ENCODE data around the gene GPR21. TPM values are rescaled to one million over a fixed set of nuclear protein-coding genes. Genes with fewer than 3 reads are reported as not detected.

Gene GPR21
- total and polyA plus RNA-seq, 12 donors: 0.25 to 0.95 (median 0.61) TPM; not detected in 4

GRCh38 chr9:123053711-123054110 lies 20.2 kb downstream of the GPR21 start:
- TF ChIP-seq CTCF (IDR thresholded peaks at IDR 0.05): no peak
- peaks cover 0 to 24% (median 10%) of the 10 kb centered on the region in 9 donors for H3K36me3 ChIP-seq
- H3K27ac ChIP-seq: peak overlapping the region in 3 of 10 donors; percentile 17 to 29 (median 24)
- DNase-seq (no peak), ATAC-seq (no peak)
- peaks cover 3 to 36% (median 19%) of the 10 kb centered on the region in 9 donors for H3K4me1 ChIP-seq
- no peak overlapping the region for H3K4me3 ChIP-seq
- intact Hi-C loops (cut with DNase I): no loop called here
- 41 to 57% methylated on average over 2 of the region's 2 CpGs for WGBS, 2 donors
- H3K9me3 ChIP-seq: no peaks in the 10 kb centered on the region
- no peaks in the 10 kb centered on the region for H3K27me3 ChIP-seq

- 89 to 100% methylated on average over 1 of the region's 1 CpG for WGBS, 2 donors
- ATAC-seq (peak in 3 of 8 donors; percentile 44 to 57 (median 51)), DNase-seq (no peak)
- Histone ChIP-seq H3K9me3 (no peaks in the 10 kb centered on the region), H3K4me1 (peaks cover 0 to 9% (median 1%) of the 10 kb centered on the region in 9 donors), H3K36me3 (peaks cover 0 to 36% (median 10%) of the 10 kb centered on the region in 9 donors), H3K4me3 (no peak overlapping the region), H3K27ac (no peak overlapping the region), H3K27me3 (no peaks in the 10 kb centered on the region)
- no peak for TF ChIP-seq CTCF (IDR thresholded peaks at IDR 0.05)
- intact Hi-C loops (cut with DNase I): no loop called here
Observed at GRCh38 chr9:123058834-123059233, 25.4 kb downstream of the GPR21 start.

GRCh38 chr9:123059472-123060220 lies 26.2 kb downstream of the GPR21 start:
- peaks cover 0 to 28% (median 10%) of the 10 kb centered on the region in 9 donors for H3K36me3 ChIP-seq
- H3K4me3 ChIP-seq: no peak overlapping the region
- ATAC-seq (no peak), DNase-seq (no peak)
- 98 to 99% methylated on average over 9 of the region's 9 CpGs for WGBS, 2 donors
- TF ChIP-seq CTCF (IDR thresholded peaks at IDR 0.05): no peak
- H3K4me1 ChIP-seq: peaks cover 0 to 6% (median 0%) of the 10 kb centered on the region in 9 donors
- H3K27ac ChIP-seq: no peak overlapping the region
- no peaks in the 10 kb centered on the region for H3K9me3 ChIP-seq
- intact Hi-C loops (cut with DNase I): no loop called here
- no peaks in the 10 kb centered on the region for H3K27me3 ChIP-seq

GRCh38 chr9:123061216-123061615 lies 27.7 kb downstream of the GPR21 start:
- no peak for TF ChIP-seq CTCF (IDR thresholded peaks at IDR 0.05)
- intact Hi-C loops (cut with DNase I): no loop called here
- 97 to 99% methylated on average over 7 of the region's 7 CpGs for WGBS, 2 donors
- Histone ChIP-seq H3K27me3 (no peaks in the 10 kb centered on the region), H3K4me3 (no peak overlapping the region), H3K9me3 (no peaks in the 10 kb centered on the region), H3K36me3 (peaks cover 0 to 29% (median 14%) of the 10 kb centered on the region in 9 donors), H3K4me1 (peaks cover 0 to under 1% (median 0%) of the 10 kb centered on the region in 9 donors), H3K27ac (no peak overlapping the region)
- no peak for ATAC-seq
- no peak for DNase-seq

Data from heart right ventricle (tissue), 16 donors.